HCT116 (cell line): ENCODE results near the gene EPG5.

Experiments used
- ATF3 ChIP-seq: IDR thresholded peaks from 2 replicates; pipeline ENCODE4 v1.6.1; 2012
- CTCF ChIP-seq, 3 experiments: fragments of 200-600 bp in 1 of 3; sonication (generic) in 1 of 3; IDR thresholded peaks in 2 of 3; conservative IDR thresholded peaks in 1 of 3; 2 replicates each; pipeline ENCODE4 v1.5.1; 2012 to 2017; ENCODE audit warnings: low read depth in 2 of 3, low read length in 2 of 3, antibody characterized with exemption in 1 of 3, borderline replicate concordance in 1 of 3, control low read depth in 1 of 3, mild to moderate bottlenecking in 1 of 3, mixed read lengths in 1 of 3, mixed run types in 1 of 3, moderate library complexity in 1 of 3; ENCODE audit not compliant: insufficient read depth in 1 of 3
- EZH2phosphoT487 ChIP-seq: fragments of 200-600 bp; IDR thresholded peaks from 2 replicates; pipeline ENCODE4 v1.6.1; 2018; ENCODE audit warnings: antibody characterized with exemption, borderline replicate concordance
- FOSL1 ChIP-seq: IDR thresholded peaks from 2 replicates; pipeline ENCODE4 v1.6.1; 2012; ENCODE audit warnings: low read depth
- MAX ChIP-seq: IDR thresholded peaks from 2 replicates; pipeline ENCODE4 v1.6.1; 2012
- RAD21 ChIP-seq: IDR thresholded peaks from 2 replicates; pipeline ENCODE4 v1.6.1; 2012; ENCODE audit warnings: low read depth, mild to moderate bottlenecking
- REST ChIP-seq: IDR thresholded peaks from 2 replicates; pipeline ENCODE4 v1.6.1; 2012; ENCODE audit warnings: low read depth
- SRF ChIP-seq: IDR thresholded peaks from 2 replicates; pipeline ENCODE4 v1.6.1; 2012; ENCODE audit warnings: low read depth
- YY1 ChIP-seq: IDR thresholded peaks from 2 replicates; pipeline ENCODE4 v1.6.1; 2011; ENCODE audit warnings: low read length, low read depth, moderate library complexity, mild to moderate bottlenecking; ENCODE audit not compliant: insufficient replicate concordance; ENCODE audit errors: extremely low read depth
- ZBTB33 ChIP-seq: IDR thresholded peaks from 2 replicates; pipeline ENCODE4 v1.6.1; 2011; ENCODE audit warnings: mild to moderate bottlenecking, low read length, moderate library complexity; ENCODE audit not compliant: insufficient replicate concordance; ENCODE audit errors: extremely low read depth
- ZNF274 ChIP-seq: fragments of 200-500 bp; sonication (Bioruptor generic); IDR thresholded peaks from 2 replicates; pipeline ENCODE4 v1.6.1; 2014; ENCODE audit warnings: mild to moderate bottlenecking, low read depth, low read length, inconsistent platforms

GRCh38 chr18:46010050-46010449 lies 42.9 kb upstream of the EPG5 start:
- TF ChIP-seq ZBTB33: no peak
- no peak for TF ChIP-seq CTCF (IDR thresholded peaks at IDR 0.05 in 2 of 3, conservative IDR thresholded peaks at IDR 0.05 in 1 of 3; ENCODE audit: borderline replicate concordance in 1 of 3, insufficient read depth in 1 of 3, low read depth in 2 of 3, low read length in 2 of 3)
- no peak for TF ChIP-seq FOSL1
- no peak for TF ChIP-seq YY1
- no peak for TF ChIP-seq SRF
- TF ChIP-seq MAX: no peak
- no peak for TF ChIP-seq ZNF274
- no peak for TF ChIP-seq EZH2phosphoT487
- TF ChIP-seq RAD21: no peak
- no peak for TF ChIP-seq REST
- TF ChIP-seq ATF3: no peak
